Sigmoid colon (tissue), 4 donors: ENCODE results near the gene GRIK3.

ENCODE experiments used
- EP300 ChIP-seq, 4 donors: sonication (generic); formaldehyde crosslinking; IDR thresholded peaks; one replicate each; pipeline ENCODE4 v1.6.1; 2017; ENCODE audit warnings: antibody characterized with exemption in 4 of 4
- POLR2A ChIP-seq, 2 donors: fragments of 450-650 bp; IDR thresholded peaks; one replicate each; pipeline ENCODE4 v1.6.1; 2016; ENCODE audit warnings: antibody characterized with exemption in 2 of 2, mild to moderate bottlenecking in 2 of 2, moderate library complexity in 2 of 2
- POLR2AphosphoS5 ChIP-seq, 4 donors: sonication (generic); formaldehyde crosslinking; IDR thresholded peaks; one replicate each; pipeline ENCODE4 v1.6.1; 2017; ENCODE audit warnings: antibody characterized with exemption in 4 of 4
- TF ChIP-seq, protein P1 (sequence below), 4 experiments: fragments of 450-650 bp in 3 of 4; fragments of 200-600 bp in 1 of 4; IDR thresholded peaks; one replicate each; pipeline ENCODE4 v1.5.1; 2016 to 2019; ENCODE audit warnings: antibody characterized with exemption in 4 of 4, mild to moderate bottlenecking in 3 of 4, moderate library complexity in 2 of 4

DNA sequence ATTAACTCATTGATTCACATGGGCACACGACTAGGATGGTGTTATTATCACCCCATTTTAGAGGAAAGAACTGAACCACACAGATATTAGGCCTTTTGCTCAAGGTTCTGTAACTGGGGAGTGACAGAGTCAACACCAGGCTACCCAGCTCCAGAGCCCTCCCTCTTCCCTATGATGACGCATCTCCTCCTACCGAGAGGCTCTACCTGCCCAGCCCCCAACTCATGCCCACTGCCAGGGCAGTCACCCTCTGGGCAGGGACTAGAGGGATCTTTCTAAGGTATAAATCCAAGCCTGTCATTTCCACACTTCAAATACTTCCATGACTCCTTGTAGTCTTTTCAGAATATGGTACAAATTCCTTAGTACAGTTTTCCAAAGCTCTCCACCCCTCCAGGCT, 171.3 kb downstream of the GRIK3 start:
- TF ChIP-seq, protein P1, sequence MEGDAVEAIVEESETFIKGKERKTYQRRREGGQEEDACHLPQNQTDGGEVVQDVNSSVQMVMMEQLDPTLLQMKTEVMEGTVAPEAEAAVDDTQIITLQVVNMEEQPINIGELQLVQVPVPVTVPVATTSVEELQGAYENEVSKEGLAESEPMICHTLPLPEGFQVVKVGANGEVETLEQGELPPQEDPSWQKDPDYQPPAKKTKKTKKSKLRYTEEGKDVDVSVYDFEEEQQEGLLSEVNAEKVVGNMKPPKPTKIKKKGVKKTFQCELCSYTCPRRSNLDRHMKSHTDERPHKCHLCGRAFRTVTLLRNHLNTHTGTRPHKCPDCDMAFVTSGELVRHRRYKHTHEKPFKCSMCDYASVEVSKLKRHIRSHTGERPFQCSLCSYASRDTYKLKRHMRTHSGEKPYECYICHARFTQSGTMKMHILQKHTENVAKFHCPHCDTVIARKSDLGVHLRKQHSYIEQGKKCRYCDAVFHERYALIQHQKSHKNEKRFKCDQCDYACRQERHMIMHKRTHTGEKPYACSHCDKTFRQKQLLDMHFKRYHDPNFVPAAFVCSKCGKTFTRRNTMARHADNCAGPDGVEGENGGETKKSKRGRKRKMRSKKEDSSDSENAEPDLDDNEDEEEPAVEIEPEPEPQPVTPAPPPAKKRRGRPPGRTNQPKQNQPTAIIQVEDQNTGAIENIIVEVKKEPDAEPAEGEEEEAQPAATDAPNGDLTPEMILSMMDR (IDR thresholded peaks at IDR 0.05), result no peak
- no peak for TF ChIP-seq POLR2AphosphoS5 (IDR thresholded peaks at IDR 0.05)
- TF ChIP-seq POLR2A (IDR thresholded peaks at IDR 0.05), result no peak
- no peak for TF ChIP-seq EP300 (IDR thresholded peaks at IDR 0.05)
